IPS-NIHi7 (cell line): ENCODE results near the gene CNOT6.
A peak's percentile ranks its signal among the peaks of the same experiment; 100 is the strongest.
"Not testable (repeated sequence)": the region's sequence is repeated elsewhere in the genome, so short reads cannot be mapped to it uniquely, and the experiment has no call there.

ENCODE experiments used
- DNase-seq: peaks from one replicate; pipeline ENCODE4 v3.0.0; 2012; ENCODE audit warnings: mixed read lengths; ENCODE audit errors: extremely low spot score

CNOT6 gene

DNA sequence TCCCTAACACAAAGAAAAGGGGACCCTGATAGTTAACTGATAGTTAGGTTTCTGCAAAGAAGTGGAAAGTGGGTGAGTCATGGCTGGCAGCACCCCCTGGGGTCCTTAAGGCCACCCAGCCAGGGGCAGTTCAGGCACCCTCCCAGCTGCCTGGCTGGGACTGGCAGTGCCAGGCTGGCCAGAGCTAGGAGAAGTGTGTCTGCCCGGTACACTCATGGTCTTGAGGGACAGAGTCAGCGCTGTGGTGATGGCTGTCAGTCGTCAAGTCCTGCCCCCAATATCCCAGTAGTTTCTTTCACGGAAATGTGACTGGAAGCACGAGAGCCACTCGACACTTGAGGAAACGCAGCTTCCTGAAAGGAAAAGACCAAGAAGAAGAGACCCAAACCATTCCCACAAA, 22.3 kb upstream of the CNOT6 start:
- DNase-seq: no peak

DNA sequence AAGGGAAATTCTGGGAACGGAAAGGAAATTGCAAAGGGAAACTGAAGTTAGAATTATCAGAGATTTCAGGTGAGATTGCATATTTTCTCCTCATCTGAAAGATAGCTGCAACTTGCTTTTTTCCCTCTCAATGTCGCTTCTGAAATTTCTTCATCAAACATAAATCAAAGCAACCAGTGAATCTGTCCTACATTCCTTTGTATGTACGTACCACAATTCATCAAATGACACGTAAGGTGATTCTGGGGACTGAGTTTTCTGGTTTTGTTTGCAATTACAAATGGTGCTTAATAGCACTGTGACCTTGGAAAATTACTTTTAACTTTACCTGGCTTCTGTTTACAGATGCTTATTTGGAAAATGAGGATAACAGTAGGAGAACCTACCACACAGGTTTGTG, 21.9 kb upstream of the CNOT6 start:
- DNase-seq: no peak

GRCh38 chr5:180473386-180473785, 20.8 kb upstream of the CNOT6 start:
- not testable (repeated sequence) for DNase-seq

GRCh38 chr5:180474569-180474968, 19.6 kb upstream of the CNOT6 start:
- no peak for DNase-seq

DNA sequence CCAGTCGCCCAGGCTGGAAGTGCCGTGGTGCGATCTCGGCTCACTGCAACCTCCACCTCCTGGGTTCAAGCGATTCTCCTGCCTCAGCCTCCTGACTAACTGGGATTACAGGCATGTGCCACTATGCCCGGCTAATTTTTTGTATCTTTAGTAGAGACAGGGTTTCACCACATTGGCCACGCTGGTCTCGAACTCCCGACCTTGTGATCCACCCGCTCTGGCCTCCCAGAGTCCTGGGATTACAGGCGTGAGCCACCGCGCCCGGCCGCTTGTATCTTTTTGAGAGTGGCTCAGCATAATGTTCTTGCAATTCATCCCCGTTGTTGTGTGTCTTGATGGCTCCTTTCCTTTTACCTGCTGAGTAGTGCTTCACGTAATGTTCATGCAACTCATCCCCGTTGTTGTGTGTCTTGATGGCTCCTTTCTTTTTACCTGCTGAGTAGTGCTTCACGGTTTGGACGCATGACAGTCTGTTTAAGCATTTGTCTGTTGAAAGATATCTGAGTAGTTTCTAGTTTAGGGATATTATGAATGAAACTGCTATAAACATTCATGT, 18.1 kb upstream of the CNOT6 start:
- DNase-seq: not testable (repeated sequence)

GRCh38 chr5:180484813-180485212, 9.4 kb upstream of the CNOT6 start:
- DNase-seq: no peak

GRCh38 chr5:180486636-180487149, 7.5 kb upstream of the CNOT6 start:
- no peak for DNase-seq

- DNase-seq: no peak
These were observed 6.6 kb upstream of the CNOT6 start for GRCh38 chr5:180487556-180487955.

GRCh38 chr5:180491496-180491895, 2.7 kb upstream of the CNOT6 start:
- peak; percentile 22 for DNase-seq

- DNase-seq: no peak
These were observed 1.8 kb upstream of the CNOT6 start for GRCh38 chr5:180492226-180492903.

DNA sequence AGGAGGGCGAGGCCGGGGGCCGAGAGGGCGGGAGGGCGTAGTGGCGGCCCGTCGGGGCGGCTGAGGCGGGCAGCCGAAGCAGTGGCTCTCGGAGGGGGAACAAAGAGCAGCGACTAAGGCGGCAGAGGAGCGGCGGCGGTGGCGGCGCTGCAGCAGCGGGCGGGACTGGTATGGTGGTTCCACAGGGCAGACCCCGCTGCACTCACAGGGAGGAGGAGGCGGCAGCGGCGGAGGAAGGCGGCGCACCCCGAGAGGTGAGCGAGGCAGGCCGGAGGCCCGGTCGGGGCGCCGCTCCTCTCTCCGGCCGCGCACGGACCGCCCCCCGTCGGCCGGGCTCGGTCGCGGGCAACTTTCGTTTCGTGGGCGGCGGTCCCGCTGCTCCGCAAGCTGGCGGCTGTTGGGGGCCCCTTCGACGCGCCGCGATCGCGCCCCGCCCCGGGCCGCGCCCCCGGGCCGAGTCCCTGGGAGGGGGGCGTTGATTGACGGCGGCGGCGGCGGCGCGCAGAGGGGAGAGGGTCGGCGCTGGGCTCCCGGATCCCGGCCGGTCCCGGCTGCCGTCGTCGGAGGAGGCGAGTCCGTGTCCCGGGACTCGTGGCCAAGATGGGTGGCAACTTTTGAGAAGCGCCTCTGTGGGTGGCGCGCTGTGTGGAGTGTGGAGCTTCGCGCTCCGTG, 467 bp downstream of the CNOT6 start:
- DNase-seq: peak; percentile 76

DNA sequence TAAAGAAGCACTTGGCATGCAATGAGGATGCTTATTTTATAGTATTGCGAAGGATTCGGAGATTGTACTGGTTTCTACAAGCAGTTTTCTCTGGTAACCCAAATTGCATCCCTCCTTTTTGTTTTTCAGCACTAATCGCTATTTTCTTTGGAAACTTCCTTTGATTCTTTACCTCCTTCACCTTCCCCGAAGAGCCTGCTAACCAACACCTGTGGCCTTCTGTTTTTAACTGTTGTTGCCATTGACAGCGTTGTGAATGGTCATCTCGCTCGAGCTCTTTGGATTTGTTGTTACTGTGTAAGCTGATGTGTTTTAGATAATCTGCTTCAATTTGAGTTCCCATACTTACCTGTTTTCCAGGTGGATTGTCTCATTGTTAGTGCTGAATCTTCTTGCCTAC, 1.1 kb downstream of the CNOT6 start:
- DNase-seq: no peak

DNA sequence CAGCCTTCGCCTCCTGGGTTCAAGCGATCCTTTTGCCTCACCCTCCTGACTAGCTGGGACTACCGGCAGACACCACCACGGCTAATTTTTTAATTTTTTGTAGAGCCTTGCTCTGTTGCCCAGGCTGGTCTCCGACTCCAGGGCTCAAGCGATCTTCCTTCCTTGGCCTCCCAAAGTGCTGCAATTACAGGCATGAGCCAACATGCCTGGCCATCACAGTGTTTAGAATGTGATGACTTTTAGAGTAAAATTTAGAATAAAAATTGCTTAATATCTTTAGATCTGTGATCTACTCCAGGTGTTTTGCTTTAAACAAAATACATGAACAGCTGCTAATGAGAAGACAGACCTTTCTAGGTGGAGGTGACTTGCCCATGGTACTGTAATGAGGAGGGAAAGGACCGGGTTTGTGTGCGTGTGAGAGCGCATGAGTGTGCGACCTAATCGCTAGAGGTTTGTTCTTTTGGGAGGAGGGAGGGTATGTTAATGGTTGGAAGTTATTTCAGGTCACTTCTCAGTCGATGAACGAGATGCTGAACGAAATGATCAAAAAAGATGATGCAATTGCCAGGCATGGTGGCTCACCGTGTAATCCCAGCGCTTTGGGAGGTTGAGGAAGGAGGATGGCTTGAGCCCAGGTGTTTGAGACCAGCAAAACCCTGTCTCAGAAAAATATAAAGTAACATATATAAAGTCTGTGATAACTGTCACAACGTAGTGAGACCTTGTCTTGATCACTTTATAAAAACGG, 2.0 kb downstream of the CNOT6 start:
- DNase-seq: no peak

DNA sequence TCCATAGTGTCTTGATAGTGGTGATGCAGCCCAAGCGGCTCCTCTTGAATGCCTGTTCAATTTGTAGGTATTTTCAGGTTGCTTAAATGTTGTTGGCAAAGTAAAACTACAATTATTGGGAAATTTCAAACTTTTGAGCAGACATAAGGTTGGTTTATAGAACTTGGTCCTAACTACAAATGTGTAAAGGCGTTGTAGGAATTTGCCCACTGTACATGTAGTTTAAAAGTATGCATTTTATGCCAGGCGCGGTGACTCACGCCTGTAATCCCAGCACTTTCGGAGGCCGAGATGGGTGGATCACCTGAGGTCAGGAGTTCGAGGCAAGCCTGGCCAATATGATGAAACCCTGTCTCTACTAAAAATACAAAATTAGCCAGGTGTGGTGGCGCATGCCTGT, 2.6 kb downstream of the CNOT6 start:
- not testable (repeated sequence) for DNase-seq

DNA sequence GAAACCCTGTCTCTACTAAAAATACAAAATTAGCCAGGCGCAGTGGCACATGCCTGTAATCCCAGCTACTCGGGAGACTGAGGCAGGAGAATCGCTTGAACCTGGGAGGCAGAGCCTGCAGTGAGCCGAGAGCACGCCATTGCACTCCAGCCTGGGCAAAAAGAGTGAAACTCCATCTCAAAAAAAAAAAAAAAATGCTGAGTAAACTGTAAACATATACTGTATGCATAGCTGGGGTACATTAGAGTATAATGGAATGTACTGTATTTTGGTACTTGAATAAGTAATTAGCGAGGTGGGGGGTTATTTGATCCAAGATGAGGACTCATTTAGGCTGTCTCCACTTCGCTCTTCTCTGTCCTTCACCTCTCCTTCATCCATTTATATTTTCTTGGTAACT, 3.7 kb downstream of the CNOT6 start:
- not testable (repeated sequence) for DNase-seq

- no peak for DNase-seq
These were observed 4.2 kb downstream of the CNOT6 start for GRCh38 chr5:180498378-180498777.

DNA sequence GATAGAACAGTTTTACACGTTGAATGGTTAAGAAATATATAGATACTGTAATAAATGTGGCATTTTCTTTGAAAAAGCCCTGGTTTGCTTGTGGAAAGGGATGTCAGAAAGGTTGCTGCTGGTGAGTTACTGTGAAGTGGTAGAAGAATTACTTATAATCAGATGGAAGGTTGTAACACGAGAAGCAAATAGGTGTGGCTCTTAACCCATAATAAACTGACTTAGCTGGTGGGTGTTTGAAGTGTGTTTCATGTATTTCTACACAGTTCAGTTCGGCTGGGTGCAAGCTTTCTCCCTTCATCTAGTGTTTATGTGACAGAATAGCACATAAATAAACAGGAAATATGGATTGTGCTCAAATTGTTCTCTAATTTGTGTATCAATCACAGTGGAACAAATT, 5.5 kb downstream of the CNOT6 start:
- DNase-seq: no peak

DNA sequence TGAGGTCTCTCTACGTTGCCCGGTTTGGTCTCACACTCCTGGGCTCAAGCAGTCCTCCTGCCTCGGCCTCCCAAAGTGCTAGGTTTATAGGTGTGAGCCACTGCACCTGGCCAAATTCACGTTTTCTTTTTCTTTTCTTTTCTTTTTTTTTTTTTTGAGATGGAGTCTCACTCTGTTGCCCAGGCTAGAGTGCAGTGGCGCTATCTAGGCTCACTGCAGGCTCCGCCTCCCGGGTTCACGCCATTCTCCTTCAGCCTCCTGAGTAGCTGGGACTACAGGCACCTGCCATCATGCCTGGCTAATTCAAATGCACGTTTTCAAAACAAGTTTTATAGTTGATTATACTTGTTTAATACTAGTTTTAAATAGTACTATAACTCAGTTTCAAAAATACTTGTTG, 6.1 kb downstream of the CNOT6 start:
- DNase-seq: not testable (repeated sequence)

GRCh38 chr5:180507661-180508060, 13.5 kb downstream of the CNOT6 start:
- DNase-seq: no peak

DNA sequence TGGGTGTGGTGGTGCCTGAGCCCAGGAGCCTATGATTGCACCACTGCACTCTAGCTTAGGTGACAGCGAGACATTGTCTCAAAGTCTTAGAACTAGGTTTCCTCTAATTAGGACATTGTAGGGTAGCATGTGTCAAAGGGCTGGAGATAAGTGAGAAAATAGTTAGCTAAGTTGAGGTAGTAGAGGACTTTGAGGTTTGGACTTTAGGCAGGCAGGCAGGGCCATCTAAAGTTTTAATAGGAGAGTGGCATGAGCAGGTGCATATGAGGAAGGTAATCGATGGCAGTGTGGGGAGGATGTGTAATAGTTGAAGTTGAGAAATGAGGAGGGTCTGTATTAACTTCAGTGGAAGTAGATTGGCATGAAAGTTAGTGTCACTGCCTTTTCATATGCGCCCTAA, 21.1 kb downstream of the CNOT6 start:
- no peak for DNase-seq

GRCh38 chr5:180515974-180516373, 21.8 kb downstream of the CNOT6 start:
- not testable (repeated sequence) for DNase-seq

DNA sequence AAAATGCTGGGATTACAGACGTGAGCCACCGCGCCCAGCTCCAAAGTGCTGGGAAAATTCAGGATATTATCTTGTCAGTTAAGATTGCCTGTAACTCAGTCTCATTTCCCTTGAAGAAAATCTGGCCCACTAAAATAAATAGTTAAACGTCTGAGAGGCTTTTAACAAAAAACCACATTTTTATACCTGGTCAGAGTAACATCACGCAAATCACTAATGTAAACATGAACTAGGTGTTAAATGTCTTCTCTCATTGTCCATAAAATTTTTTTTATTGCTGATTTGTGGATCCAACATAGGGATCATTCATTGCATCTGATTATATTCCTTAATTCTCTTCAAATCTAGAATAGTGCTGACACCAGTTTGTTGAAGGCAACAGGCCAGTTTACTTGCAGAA, 22.3 kb downstream of the CNOT6 start:
- no peak for DNase-seq
